ENCODE results near the gene LRP4. TPM values are rescaled to one million over a fixed set of nuclear protein-coding genes. Genes with fewer than 3 reads are reported as not detected.
"Not testable (repeated sequence)": the region's sequence is repeated elsewhere in the genome, so short reads cannot be mapped to it uniquely, and the experiment has no call there.

The LRP4 gene, protein sequence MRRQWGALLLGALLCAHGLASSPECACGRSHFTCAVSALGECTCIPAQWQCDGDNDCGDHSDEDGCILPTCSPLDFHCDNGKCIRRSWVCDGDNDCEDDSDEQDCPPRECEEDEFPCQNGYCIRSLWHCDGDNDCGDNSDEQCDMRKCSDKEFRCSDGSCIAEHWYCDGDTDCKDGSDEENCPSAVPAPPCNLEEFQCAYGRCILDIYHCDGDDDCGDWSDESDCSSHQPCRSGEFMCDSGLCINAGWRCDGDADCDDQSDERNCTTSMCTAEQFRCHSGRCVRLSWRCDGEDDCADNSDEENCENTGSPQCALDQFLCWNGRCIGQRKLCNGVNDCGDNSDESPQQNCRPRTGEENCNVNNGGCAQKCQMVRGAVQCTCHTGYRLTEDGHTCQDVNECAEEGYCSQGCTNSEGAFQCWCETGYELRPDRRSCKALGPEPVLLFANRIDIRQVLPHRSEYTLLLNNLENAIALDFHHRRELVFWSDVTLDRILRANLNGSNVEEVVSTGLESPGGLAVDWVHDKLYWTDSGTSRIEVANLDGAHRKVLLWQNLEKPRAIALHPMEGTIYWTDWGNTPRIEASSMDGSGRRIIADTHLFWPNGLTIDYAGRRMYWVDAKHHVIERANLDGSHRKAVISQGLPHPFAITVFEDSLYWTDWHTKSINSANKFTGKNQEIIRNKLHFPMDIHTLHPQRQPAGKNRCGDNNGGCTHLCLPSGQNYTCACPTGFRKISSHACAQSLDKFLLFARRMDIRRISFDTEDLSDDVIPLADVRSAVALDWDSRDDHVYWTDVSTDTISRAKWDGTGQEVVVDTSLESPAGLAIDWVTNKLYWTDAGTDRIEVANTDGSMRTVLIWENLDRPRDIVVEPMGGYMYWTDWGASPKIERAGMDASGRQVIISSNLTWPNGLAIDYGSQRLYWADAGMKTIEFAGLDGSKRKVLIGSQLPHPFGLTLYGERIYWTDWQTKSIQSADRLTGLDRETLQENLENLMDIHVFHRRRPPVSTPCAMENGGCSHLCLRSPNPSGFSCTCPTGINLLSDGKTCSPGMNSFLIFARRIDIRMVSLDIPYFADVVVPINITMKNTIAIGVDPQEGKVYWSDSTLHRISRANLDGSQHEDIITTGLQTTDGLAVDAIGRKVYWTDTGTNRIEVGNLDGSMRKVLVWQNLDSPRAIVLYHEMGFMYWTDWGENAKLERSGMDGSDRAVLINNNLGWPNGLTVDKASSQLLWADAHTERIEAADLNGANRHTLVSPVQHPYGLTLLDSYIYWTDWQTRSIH (N-terminal part only)
- under 1 TPM; 0.20 to 0.43 TPM for total RNA-seq

GRCh38 chr11:46918083-46918787, at the start of gene LRP4:
TSS of gene LRP4 (minus strand) at chr11:46918550. CDS start at chr11:46918379, 171 bp downstream.
- peak within 1 kb of the TSS; percentile 75 for H3K4me3 Mint-ChIP-seq
- H3K27ac Mint-ChIP-seq: no peak within 1 kb of the TSS
- peaks cover 27% of the 10 kb centered on the region for H3K4me1 Mint-ChIP-seq
- H3K9me3 Mint-ChIP-seq: no peaks in the 10 kb centered on the region
- no peaks in the 10 kb centered on the region for H3K36me3 Mint-ChIP-seq
- DNase-seq: peak; percentile 63
- H3K27me3 Mint-ChIP-seq: peaks cover 60% of the 10 kb centered on the region

- DNase-seq: no peak
These were observed 49.6 kb upstream of the LRP4 start for GRCh38 chr11:46967962-46968361.

GRCh38 chr11:46966773-46967172, 48.4 kb upstream of the LRP4 start:
- no peak for DNase-seq
- Mint-ChIP-seq H3K4me3 (no peak overlapping the region), H3K27ac (no peak overlapping the region), H3K36me3 (peaks cover 6% of the 10 kb centered on the region), H3K27me3 (no peaks in the 10 kb centered on the region), H3K4me1 (peaks cover 6% of the 10 kb centered on the region), H3K9me3 (no peaks in the 10 kb centered on the region)

More at GRCh38 chr11:46967962-46968361, 49.6 kb upstream of the LRP4 start:
- H3K9me3 Mint-ChIP-seq: no peaks in the 10 kb centered on the region
- H3K27ac Mint-ChIP-seq: no peak overlapping the region
- no peaks in the 10 kb centered on the region for H3K27me3 Mint-ChIP-seq
- no peak overlapping the region for H3K4me3 Mint-ChIP-seq
- peaks cover 4% of the 10 kb centered on the region for H3K36me3 Mint-ChIP-seq
- peaks cover 5% of the 10 kb centered on the region for H3K4me1 Mint-ChIP-seq

GRCh38 chr11:46963844-46964243, 45.5 kb upstream of the LRP4 start:
- no peaks in the 10 kb centered on the region for H3K27me3 Mint-ChIP-seq
- peaks cover 6% of the 10 kb centered on the region for H3K4me1 Mint-ChIP-seq
- H3K27ac Mint-ChIP-seq: no peak overlapping the region
- peaks cover 3% of the 10 kb centered on the region for H3K9me3 Mint-ChIP-seq
- no peak overlapping the region for H3K4me3 Mint-ChIP-seq
- no peak for DNase-seq
- peaks cover 31% of the 10 kb centered on the region for H3K36me3 Mint-ChIP-seq

- not testable (repeated sequence) for H3K27me3 Mint-ChIP-seq, H3K27ac Mint-ChIP-seq, H3K4me3 Mint-ChIP-seq, H3K4me1 Mint-ChIP-seq, H3K9me3 Mint-ChIP-seq, DNase-seq
- H3K36me3 Mint-ChIP-seq: peaks cover 37% of the 10 kb centered on the region
These were observed 43.5 kb upstream of the LRP4 start for GRCh38 chr11:46961886-46962285.

- H3K27me3 Mint-ChIP-seq: no peaks in the 10 kb centered on the region
- DNase-seq: no peak
These were observed 42.7 kb upstream of the LRP4 start for GRCh38 chr11:46961041-46961440.

DNA sequence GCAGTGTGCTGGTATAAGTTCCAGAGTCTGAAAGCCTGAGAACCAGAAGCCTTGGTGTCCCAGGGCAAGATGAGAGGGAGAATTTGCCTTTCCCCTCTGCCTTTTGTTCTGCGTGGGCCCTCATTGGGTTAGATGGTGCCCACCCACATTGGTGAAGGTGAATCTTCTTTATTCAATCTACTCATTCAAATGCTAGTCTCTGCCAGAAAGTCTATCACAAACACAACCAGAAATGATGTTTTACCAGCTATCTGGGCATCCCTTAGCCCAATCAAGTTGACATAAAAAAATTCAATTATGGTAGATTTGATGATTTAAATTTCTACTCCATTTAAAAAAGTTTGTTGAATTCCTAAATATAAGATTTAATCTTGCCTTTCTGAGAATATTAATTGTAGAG, 40.4 kb upstream of the LRP4 start:
- H3K9me3 Mint-ChIP-seq: peaks cover 3% of the 10 kb centered on the region
- H3K4me3 Mint-ChIP-seq: no peak overlapping the region
- H3K4me1 Mint-ChIP-seq: peaks cover 4% of the 10 kb centered on the region
- H3K27me3 Mint-ChIP-seq: no peaks in the 10 kb centered on the region
- H3K27ac Mint-ChIP-seq: no peak overlapping the region
- H3K36me3 Mint-ChIP-seq: peaks cover 33% of the 10 kb centered on the region
- DNase-seq: no peak

More at GRCh38 chr11:46961041-46961440, 42.7 kb upstream of the LRP4 start:
- Mint-ChIP-seq H3K4me1 (peaks cover 4% of the 10 kb centered on the region), H3K4me3 (no peak overlapping the region), H3K36me3 (peaks cover 37% of the 10 kb centered on the region), H3K9me3 (peaks cover 3% of the 10 kb centered on the region), H3K27ac (no peak overlapping the region)

DNA sequence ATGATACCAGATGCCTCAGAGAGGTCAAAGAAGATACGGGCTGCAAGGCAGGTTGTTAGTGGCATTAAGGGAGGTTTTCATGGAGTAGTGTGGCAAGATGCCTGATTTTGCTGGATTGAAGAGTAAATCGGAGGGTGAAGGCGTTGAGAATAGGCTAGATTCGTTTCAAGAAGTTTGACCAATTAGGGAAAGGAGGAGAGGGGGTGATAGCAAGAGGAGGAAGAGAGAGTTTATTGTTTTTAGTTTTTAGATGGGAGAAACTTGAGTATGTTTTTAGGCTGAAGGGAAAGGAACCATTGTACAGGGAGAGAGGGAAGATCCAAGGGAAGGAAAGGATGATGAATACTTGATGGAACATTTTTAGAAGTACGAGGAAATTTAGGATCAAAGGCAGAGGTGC, 34.7 kb upstream of the LRP4 start:
- no peaks in the 10 kb centered on the region for H3K36me3 Mint-ChIP-seq
- H3K9me3 Mint-ChIP-seq: no peaks in the 10 kb centered on the region
- H3K4me1 Mint-ChIP-seq: peaks cover 7% of the 10 kb centered on the region
- no peak for DNase-seq
- H3K27me3 Mint-ChIP-seq: no peaks in the 10 kb centered on the region
- no peak overlapping the region for H3K4me3 Mint-ChIP-seq
- no peak overlapping the region for H3K27ac Mint-ChIP-seq

- H3K27me3 Mint-ChIP-seq: no peaks in the 10 kb centered on the region
- no peaks in the 10 kb centered on the region for H3K36me3 Mint-ChIP-seq
- no peak overlapping the region for H3K27ac Mint-ChIP-seq
- DNase-seq: no peak
- H3K4me3 Mint-ChIP-seq: no peak overlapping the region
- no peaks in the 10 kb centered on the region for H3K9me3 Mint-ChIP-seq
- H3K4me1 Mint-ChIP-seq: peaks cover 7% of the 10 kb centered on the region
These were observed 34.2 kb upstream of the LRP4 start for GRCh38 chr11:46952553-46952952.

DNA sequence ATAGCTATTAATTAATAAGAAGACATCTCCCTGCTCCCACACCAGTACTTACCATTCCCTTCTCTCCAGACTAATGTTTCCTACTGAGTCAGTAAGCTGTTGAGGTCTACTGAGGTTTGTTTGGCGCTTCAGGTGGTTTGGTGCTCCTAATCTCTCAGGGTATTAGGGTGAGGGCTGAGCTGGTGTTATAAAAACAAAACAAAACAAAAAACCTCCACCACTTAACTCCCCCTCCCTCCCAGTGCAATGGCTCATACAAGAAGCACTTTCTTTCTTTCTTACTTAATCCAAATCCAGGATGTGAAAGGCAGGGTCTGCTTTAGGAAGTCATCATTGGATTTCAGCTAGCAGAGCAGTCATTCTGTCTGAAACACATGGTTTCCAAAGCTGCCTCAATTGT, 33.5 kb upstream of the LRP4 start:
- no peak for DNase-seq

GRCh38 chr11:46949297-46949696, 30.9 kb upstream of the LRP4 start:
- DNase-seq: no peak
- H3K36me3 Mint-ChIP-seq: no peaks in the 10 kb centered on the region
- H3K27me3 Mint-ChIP-seq: no peaks in the 10 kb centered on the region
- peaks cover 10% of the 10 kb centered on the region for H3K4me1 Mint-ChIP-seq
- H3K9me3 Mint-ChIP-seq: no peaks in the 10 kb centered on the region
- H3K27ac Mint-ChIP-seq: no peak overlapping the region
- H3K4me3 Mint-ChIP-seq: no peak overlapping the region

More for the DNA sequence above, 33.5 kb upstream of the LRP4 start:
- Mint-ChIP-seq H3K27me3 (no peaks in the 10 kb centered on the region), H3K4me1 (peaks cover 7% of the 10 kb centered on the region), H3K27ac (no peak overlapping the region), H3K36me3 (no peaks in the 10 kb centered on the region), H3K4me3 (no peak overlapping the region), H3K9me3 (no peaks in the 10 kb centered on the region)

DNA sequence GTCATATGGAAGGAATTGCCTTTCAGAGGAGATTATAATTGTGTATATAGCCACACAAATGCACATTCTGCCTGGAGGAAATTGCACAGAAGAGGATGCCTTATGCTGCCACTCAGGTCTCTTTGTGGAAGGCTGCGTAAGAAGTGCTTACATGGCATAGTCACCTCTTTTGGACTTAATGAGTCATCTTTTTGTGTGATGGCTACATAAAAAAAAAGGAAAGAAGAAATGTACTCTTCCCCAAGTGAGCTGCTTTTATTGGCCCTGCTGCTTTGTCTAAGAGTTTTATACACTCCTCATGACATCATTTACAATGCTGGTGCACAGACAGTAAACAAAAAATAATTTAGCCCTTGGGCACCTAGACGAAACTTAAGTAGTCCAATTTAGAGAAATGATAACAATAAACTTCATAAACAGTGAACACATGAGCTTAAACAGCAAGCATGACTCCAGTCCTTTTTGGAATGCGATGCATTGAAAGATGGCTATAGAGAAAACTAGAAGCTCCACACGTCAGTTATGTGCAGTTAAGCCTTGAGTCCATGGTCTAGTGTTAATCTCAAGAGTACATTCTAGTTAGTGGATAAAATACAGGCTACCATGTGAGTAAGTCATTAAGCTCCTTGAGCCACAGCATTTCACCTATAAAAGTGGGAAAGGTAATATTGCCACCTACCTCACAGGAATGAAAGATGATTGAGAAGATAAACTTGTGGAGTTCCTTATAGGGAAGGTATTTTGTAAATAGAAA, 30.2 kb upstream of the LRP4 start:
- Mint-ChIP-seq H3K4me3 (no peak overlapping the region), H3K27ac (no peak overlapping the region), H3K27me3 (no peaks in the 10 kb centered on the region), H3K4me1 (peaks cover 11% of the 10 kb centered on the region), H3K9me3 (no peaks in the 10 kb centered on the region), H3K36me3 (no peaks in the 10 kb centered on the region)
- no peak for DNase-seq

GRCh38 chr11:46947399-46948077, 29.2 kb upstream of the LRP4 start:
- H3K4me1 Mint-ChIP-seq: peaks cover 6% of the 10 kb centered on the region
- no peak overlapping the region for H3K27ac Mint-ChIP-seq
- no peaks in the 10 kb centered on the region for H3K27me3 Mint-ChIP-seq
- no peaks in the 10 kb centered on the region for H3K9me3 Mint-ChIP-seq
- no peaks in the 10 kb centered on the region for H3K36me3 Mint-ChIP-seq
- DNase-seq: no peak
- H3K4me3 Mint-ChIP-seq: no peak overlapping the region

All from activated naive CD8-positive, alpha-beta T cell treated with anti-CD3 and anti-CD28 coated beads for 36 hours (primary cell).